ENCODE results near the gene CDH4.

GRCh38 chr20:61812845-61813485 lies 560.9 kb downstream of the CDH4 start:
- TF ChIP-seq CTCF (IDR thresholded peaks at IDR 0.05 in 8 of 11, conservative IDR thresholded peaks at IDR 0.05 in 3 of 11) (no peak), POLR2A (IDR thresholded peaks at IDR 0.05) (no peak), POLR2AphosphoS5 (IDR thresholded peaks at IDR 0.05) (no peak)
